IMR-90 (cell line): Measurements from ENCODE around the gene SMOC1. TPM values are rescaled to one million over a fixed set of nuclear protein-coding genes. Genes with fewer than 3 reads are reported as not detected.

Experiments
- ATAC-seq: fragments of 200-7000 bp; cut with Tn5 transposase; 2 replicates; pipeline ENCODE4 v1.9.1; 2020; ENCODE audit warnings: low read depth, mild to moderate bottlenecking, moderate library complexity
- BruUV-seq: library from RNA; stranded (reverse); fragments of 400-500 nt; replicated peaks from 2 replicates; lab custom pipeline; 2021; lab: Mats Ljungman, UMichigan
- CTCF ChIA-PET: fragments of 300-600 bp; formaldehyde crosslinking; extraction: SDS; loops from one replicate; lab custom pipeline; 2021; ENCODE audit warnings: antibody characterized with exemption; lab: Yijun Ruan, JAX
- POLR2A ChIA-PET: fragments of 300-600 bp; sonication (Branson Sonifier 250); formaldehyde crosslinking; loops from one replicate; lab custom pipeline; 2022; ENCODE audit warnings: antibody characterized with exemption; ENCODE audit not compliant: unreplicated experiment; lab: Charles Lee
- DNase-seq: peaks from one replicate; pipeline ENCODE4 v3.0.0; 2013
- H2AFZ ChIP-seq: replicated peaks from 2 replicates; pipeline ENCODE3; 2013; ENCODE audit warnings: low read length, mild to moderate bottlenecking; ENCODE audit not compliant: poor library complexity
- H2AK5ac ChIP-seq: 2 replicates; pipeline ENCODE4 v1.6.1; 2013; ENCODE audit warnings: low read depth, low read length, inconsistent platforms
- H2AK9ac ChIP-seq: replicated peaks from 2 replicates; pipeline ENCODE3; 2013; ENCODE audit warnings: mild to moderate bottlenecking, low read depth, low read length, moderate library complexity; ENCODE audit not compliant: poor library complexity
- H2BK120ac ChIP-seq: 2 replicates; pipeline ENCODE4 v1.6.1; 2013; ENCODE audit warnings: low read depth, low read length, inconsistent platforms
- H2BK15ac ChIP-seq: 3 replicates; pipeline ENCODE4 v1.6.1; 2013; ENCODE audit warnings: low read depth, low read length, inconsistent platforms
- H2BK20ac ChIP-seq: 2 replicates; pipeline ENCODE4 v1.6.1; 2013; ENCODE audit warnings: low read depth, mild to moderate bottlenecking, inconsistent platforms, low read length, moderate library complexity
- H2BK5ac ChIP-seq: 2 replicates; pipeline ENCODE4 v1.6.1; 2013; ENCODE audit warnings: mild to moderate bottlenecking, low read depth, low read length, inconsistent platforms; ENCODE audit not compliant: poor library complexity, severe bottlenecking
- H3K14ac ChIP-seq: replicated peaks from 2 replicates; pipeline ENCODE4 v1.6.1; 2013; ENCODE audit warnings: low read depth, low read length, inconsistent platforms
- H3K18ac ChIP-seq: 2 replicates; pipeline ENCODE4 v1.6.1; 2013; ENCODE audit warnings: low read depth, low read length, control low read depth
- H3K23ac ChIP-seq: 2 replicates; pipeline ENCODE4 v1.6.1; 2013; ENCODE audit warnings: low read depth, low read length, inconsistent platforms
- H3K27ac ChIP-seq: 2 replicates; pipeline ENCODE4 v1.5.1; 2013; ENCODE audit warnings: mild to moderate bottlenecking, control low read depth, low read length; ENCODE audit not compliant: insufficient read depth
- H3K27me3 ChIP-seq: 2 replicates; pipeline ENCODE4 v1.6.1; 2013; ENCODE audit warnings: low read length; ENCODE audit not compliant: control insufficient read depth, insufficient read depth
- H3K36me3 ChIP-seq: 2 replicates; pipeline ENCODE4 v1.6.1; 2013; ENCODE audit warnings: low read length, mixed read lengths; ENCODE audit not compliant: control insufficient read depth, insufficient read depth
- H3K4ac ChIP-seq: 2 replicates; pipeline ENCODE4 v1.6.1; 2013; ENCODE audit warnings: low read depth, low read length, inconsistent platforms
- H3K4me1 ChIP-seq: 2 replicates; pipeline ENCODE4 v1.6.1; 2013; ENCODE audit warnings: low read length, mixed read lengths; ENCODE audit not compliant: control insufficient read depth, insufficient read depth
- H3K4me2 ChIP-seq: 2 replicates; pipeline ENCODE4 v1.6.1; 2013; ENCODE audit warnings: low read depth, mild to moderate bottlenecking, control low read depth, low read length, moderate library complexity
- H3K4me3 ChIP-seq: 2 replicates; pipeline ENCODE4 v1.5.1; 2013; ENCODE audit warnings: low read depth, mild to moderate bottlenecking, control low read depth, low read length, moderate library complexity; ENCODE audit not compliant: insufficient read depth
- H3K56ac ChIP-seq: 2 replicates; pipeline ENCODE4 v1.6.1; 2013; ENCODE audit warnings: low read length, inconsistent platforms; ENCODE audit not compliant: insufficient read depth; ENCODE audit errors: extremely low read depth
- H3K79me1 ChIP-seq, 2 experiments: 2 replicates each; pipeline ENCODE4 v1.6.1; 2013; ENCODE audit warnings: low read length in 2 of 2, inconsistent platforms in 1 of 2, low read depth in 1 of 2
- H3K9ac ChIP-seq: 2 replicates; pipeline ENCODE4 v1.6.1; 2013; ENCODE audit warnings: low read depth, low read length, control low read depth
- H3K9me1 ChIP-seq: 2 replicates; pipeline ENCODE4 v1.6.1; 2013; ENCODE audit warnings: low read length, inconsistent platforms; ENCODE audit not compliant: insufficient read depth
- H3K9me3 ChIP-seq: 2 replicates; pipeline ENCODE4 v1.6.1; 2013; ENCODE audit warnings: low read length; ENCODE audit not compliant: control insufficient read depth, insufficient read depth
- H4K20me1 ChIP-seq: 2 replicates; pipeline ENCODE4 v1.6.1; 2013; ENCODE audit warnings: low read length, inconsistent platforms; ENCODE audit not compliant: insufficient read depth
- H4K5ac ChIP-seq: 2 replicates; pipeline ENCODE4 v1.6.1; 2013; ENCODE audit warnings: mild to moderate bottlenecking, low read depth, low read length, control low read depth
- H4K8ac ChIP-seq, 2 experiments: 2 replicates each; pipeline ENCODE4 v1.6.1; 2013; ENCODE audit warnings: low read depth in 2 of 2, low read length in 2 of 2, control low read depth in 1 of 2, inconsistent platforms in 1 of 2
- H4K91ac ChIP-seq: 2 replicates; pipeline ENCODE4 v1.6.1; 2013; ENCODE audit warnings: low read depth, low read length, inconsistent platforms; ENCODE audit not compliant: insufficient read depth
- CEBPB ChIP-seq: IDR thresholded peaks from 2 replicates; pipeline ENCODE4 v1.6.1; 2012; ENCODE audit warnings: low read depth, low read length, improper control_type of control experiment
- FOS ChIP-seq: fragments of 150-350 bp; IDR thresholded peaks from 2 replicates; pipeline ENCODE4 v1.6.1; 2016; ENCODE audit warnings: low read depth, low read length
- MAFK ChIP-seq: IDR thresholded peaks from 2 replicates; pipeline ENCODE4 v1.6.1; 2012; ENCODE audit warnings: low read depth, low read length, improper control_type of control experiment
- RAD21 ChIP-seq: IDR thresholded peaks from 2 replicates; pipeline ENCODE4 v1.6.1; 2012; ENCODE audit warnings: low read length, improper control_type of control experiment
- WGBS, 2 experiments: methylation state at CpG; one replicate each; pipeline versions ENCODE4 v1.1.5 to v1.1.7; 2013; ENCODE audit warnings: missing lambda C conversion rate in 2 of 2; ENCODE audit not compliant: insufficient read length in 1 of 2; ENCODE audit errors: extremely low coverage in 2 of 2; 5-methylcytosine and 5-hydroxymethylcytosine counted together
- dilution Hi-C: fragments of 300-500 bp; cut with HindIII; formaldehyde crosslinking; loops from one replicate; pipeline ENCODE4 v1.14.3; 2018; ENCODE audit warnings: low sequenced_read_pairs; ENCODE audit not compliant: unreplicated experiment
- in situ Hi-C: fragments of 300-500 bp; cut with MboI; formaldehyde crosslinking; loops from 3 replicates; pipeline ENCODE4 v1.14.3; 2019; ENCODE audit warnings: low sequenced_read_pairs, inconsistent platforms, mixed read lengths
- intact Hi-C: fragments of 100-400 bp; cut with micrococcal nuclease; formaldehyde crosslinking; loops from 2 replicates; pipeline ENCODE4 v1.10.0; 2022
- polyA plus RNA-seq, 3 experiments: library from polyadenylated mRNA; depleted of rRNA; stranded (reverse); fragments of >200 nt; gene quantifications; 2 replicates each; pipeline ENCODE4 v1.2.3, GENCODE V29; 2012; ENCODE audit warnings: low replicate concordance in 1 of 3
- total RNA-seq: library from RNA; depleted of rRNA; stranded (reverse); fragments of >200 nt; gene quantifications from 2 replicates; pipeline ENCODE4 v1.2.3, GENCODE V29; 2012

SMOC1 gene
- total and polyA plus RNA-seq, 2 of the 4 experiments (the other 2 are of a cell fraction): 0.90 to 4.1 TPM

DNA sequence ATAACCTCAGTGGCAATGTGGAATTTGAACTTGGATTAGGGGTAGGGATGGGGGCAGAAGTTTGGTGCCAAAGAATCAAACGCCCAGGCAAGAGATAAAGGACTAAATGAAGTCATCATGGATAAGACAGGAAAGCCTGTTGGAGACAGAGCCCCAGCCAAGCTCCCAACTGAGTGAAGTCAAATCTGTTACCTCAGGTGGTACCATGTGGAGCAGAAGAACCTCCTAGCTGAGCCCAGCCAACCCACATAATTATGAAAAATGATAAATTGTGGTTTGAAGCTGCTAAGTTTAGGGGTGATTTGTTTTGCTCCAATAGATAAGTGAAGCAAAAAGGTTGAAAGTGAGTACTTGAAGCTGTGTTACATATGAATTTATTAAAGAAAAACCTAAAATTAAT is 66.1 kb downstream of the SMOC1 start:
- Histone ChIP-seq H4K91ac (no peak overlapping the region), H4K5ac (no peak overlapping the region), H3K9me3 (peaks cover 2% of the 10 kb centered on the region), H3K18ac (no peak overlapping the region), H3K4me3 (no peak overlapping the region), H4K20me1 (no peaks in the 10 kb centered on the region), H3K36me3 (no peaks in the 10 kb centered on the region), H2AK9ac (no peak overlapping the region), H3K4me2 (no peak overlapping the region), H2AK5ac (no peak overlapping the region), H3K79me1 (0 out of 4 replicates have a peak, but pooled peaks cover 0 to 5% of the 10 kb centered on the region in 2 experiments), H3K4ac (no peak overlapping the region), H4K8ac (no peak overlapping the region), H2AFZ (no peak overlapping the region), H2BK20ac (no peak overlapping the region), H3K27me3 (no peaks in the 10 kb centered on the region; the same call in 1 of the 2 replicates), H2BK15ac (no peak overlapping the region), H3K14ac (no peak overlapping the region), H3K56ac (no peak overlapping the region), H2BK5ac (no peak overlapping the region), H3K9ac (no peak overlapping the region), H2BK120ac (no peak overlapping the region), H3K23ac (no peak overlapping the region), H3K9me1 (no peaks in the 10 kb centered on the region), H3K4me1 (no peaks in the 10 kb centered on the region), H3K27ac (no peak overlapping the region)
- ChIA-PET POLR2A (no interaction called here), CTCF (no interaction called here)
- ATAC-seq (no peak), DNase-seq (no peak)
- intact Hi-C loops: no loop called here
- dilution Hi-C loops: no loop called here
- TF ChIP-seq MAFK (no peak), FOS (no peak), RAD21 (no peak), CEBPB (no peak)
- BruUV-seq: no TSS peak
- WGBS, 2 experiments: 44% methylated on average over 1 of the region's 1 CpG; no CpG with 5 or more reads in 1 of the 2 experiments
- in situ Hi-C loops: no loop called here
